ENCODE data around the gene CBX8.
A peak's percentile ranks its signal among the peaks of the same experiment; 100 is the strongest.

The CBX8 gene

DNA sequence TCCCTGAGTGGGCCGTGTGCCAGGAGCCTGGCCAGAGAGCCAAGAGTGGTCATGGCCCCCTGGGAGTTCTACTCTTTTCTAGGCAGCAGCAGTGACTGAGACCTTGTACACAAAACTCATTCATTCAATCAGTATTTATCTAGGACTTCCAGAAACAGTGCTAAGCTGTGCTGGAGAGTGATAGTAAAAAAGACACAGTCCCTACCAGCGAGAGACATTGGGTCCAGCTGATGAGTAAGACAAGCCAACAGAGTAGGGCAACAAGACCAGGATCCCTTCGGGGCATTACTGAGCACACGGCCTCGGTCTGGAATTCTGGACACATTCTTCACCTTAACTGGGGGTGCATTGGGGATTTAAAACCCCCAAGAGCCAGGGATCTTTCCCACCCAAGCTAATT lies 22.2 kb upstream of the CBX8 start:
- H3K9ac ChIP-seq (ENCODE audit: insufficient read length) = no peak overlapping the region
- no peaks in the 10 kb centered on the region for H3K9me3 ChIP-seq (ENCODE audit: low read depth, low read length)
- no peak overlapping the region for H3K4me3 ChIP-seq
- no peak for DNase-seq (ENCODE audit: low read depth, low spot score)
- H3K27ac ChIP-seq = no peak overlapping the region
- TF ChIP-seq FOXP2 (optimal IDR thresholded peaks at IDR 0.05; ENCODE audit: control extremely low read depth, extremely low read length, insufficient read depth) (no peak), POLR2AphosphoS5 (IDR thresholded peaks at IDR 0.05; ENCODE audit: borderline replicate concordance, low read depth, low read length) (no peak), EZH2 (IDR thresholded peaks at IDR 0.05) (no peak)
- H3K36me3 ChIP-seq (ENCODE audit: insufficient read depth, low read length) = no peaks in the 10 kb centered on the region

DNA sequence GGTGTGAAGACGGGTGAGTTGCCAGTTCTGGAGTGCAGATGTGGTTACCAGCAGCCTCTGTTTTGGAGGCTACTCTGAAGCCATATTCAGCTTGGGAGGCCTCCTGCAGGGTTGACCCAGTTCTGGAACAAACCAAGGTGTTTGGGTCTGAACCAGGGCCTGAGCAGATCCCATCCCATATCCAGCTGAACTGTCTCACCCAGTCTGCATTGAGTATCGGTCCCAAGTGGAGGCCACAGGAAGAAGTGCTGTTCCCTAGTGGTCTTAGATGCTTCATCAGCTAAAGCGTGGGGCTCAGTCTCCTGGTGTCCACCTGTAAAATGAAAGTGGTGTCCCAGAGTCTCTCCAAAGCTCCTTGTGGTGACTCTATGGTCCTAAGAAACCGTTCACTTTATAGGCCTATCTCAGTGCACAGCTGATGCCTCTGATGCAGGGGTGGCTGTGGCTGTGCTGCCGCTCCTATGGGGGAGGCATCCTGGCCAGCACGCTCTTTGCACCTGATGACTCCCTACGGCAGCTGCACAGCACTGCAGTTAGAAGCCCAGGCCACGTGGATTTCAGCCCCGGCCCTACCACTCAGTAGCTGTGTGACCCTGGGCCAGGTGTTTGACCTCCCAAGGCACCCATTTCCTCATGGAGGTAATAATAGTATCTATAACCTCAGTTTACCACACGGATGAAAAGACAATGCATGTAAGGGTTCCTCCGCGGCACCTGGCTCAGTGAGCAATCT lies 21.3 kb upstream of the CBX8 start:
- no peaks in the 10 kb centered on the region for H3K9me3 ChIP-seq (ENCODE audit: low read depth, low read length)
- DNase-seq (ENCODE audit: low read depth, low spot score) = no peak
- H3K9ac ChIP-seq (ENCODE audit: insufficient read length) = no peak overlapping the region
- no peak overlapping the region for H3K27ac ChIP-seq
- H3K4me3 ChIP-seq = no peak overlapping the region
- H3K36me3 ChIP-seq (ENCODE audit: insufficient read depth, low read length) = no peaks in the 10 kb centered on the region
- TF ChIP-seq EZH2 (IDR thresholded peaks at IDR 0.05) = no peak
- TF ChIP-seq POLR2AphosphoS5 (IDR thresholded peaks at IDR 0.05; ENCODE audit: borderline replicate concordance, low read depth, low read length) = no peak
- TF ChIP-seq FOXP2 (optimal IDR thresholded peaks at IDR 0.05; ENCODE audit: control extremely low read depth, extremely low read length, insufficient read depth) = no peak

DNA sequence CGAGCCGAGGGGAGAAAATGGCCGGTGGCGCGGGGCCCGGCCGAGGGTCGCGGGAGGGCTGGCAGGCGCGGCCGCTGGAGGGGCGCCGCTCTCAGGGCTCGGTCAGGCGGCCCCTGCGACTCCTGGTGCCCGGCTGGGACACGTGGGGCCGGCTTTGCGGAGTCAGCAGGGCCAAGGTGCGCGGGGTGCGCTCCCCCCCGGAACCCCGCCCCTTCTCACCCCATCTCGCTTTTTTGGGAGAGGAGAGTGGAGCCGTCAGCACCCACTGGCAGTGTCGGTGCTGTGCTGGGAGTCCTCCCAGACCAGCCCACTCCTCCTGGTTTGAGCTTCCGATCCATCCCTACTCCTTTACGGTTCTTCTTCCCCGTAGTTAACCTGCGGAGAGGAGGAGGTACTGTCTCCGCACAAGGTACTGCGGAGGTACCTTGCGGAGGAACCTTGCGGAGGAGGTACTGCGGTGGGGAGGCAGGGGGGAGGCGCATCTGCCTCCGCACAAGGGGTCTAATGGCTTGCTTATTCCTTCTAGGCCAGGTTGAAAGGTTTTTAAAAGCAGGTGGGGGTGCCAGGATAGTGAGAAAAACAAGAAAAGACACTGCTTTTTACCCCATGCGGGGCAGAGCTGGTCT lies 19.1 kb upstream of the CBX8 start:
- TF ChIP-seq EZH2 (IDR thresholded peaks at IDR 0.05) = no peak
- no peak for TF ChIP-seq FOXP2 (optimal IDR thresholded peaks at IDR 0.05; ENCODE audit: control extremely low read depth, extremely low read length, insufficient read depth)
- no peak for TF ChIP-seq POLR2AphosphoS5 (IDR thresholded peaks at IDR 0.05; ENCODE audit: borderline replicate concordance, low read depth, low read length)
- no peak for DNase-seq (ENCODE audit: low read depth, low spot score)
- no peak overlapping the region for H3K9ac ChIP-seq (ENCODE audit: insufficient read length)
- no peak overlapping the region for H3K4me3 ChIP-seq
- no peaks in the 10 kb centered on the region for H3K36me3 ChIP-seq (ENCODE audit: insufficient read depth, low read length)
- no peak overlapping the region for H3K27ac ChIP-seq
- H3K9me3 ChIP-seq (ENCODE audit: low read depth, low read length) = no peaks in the 10 kb centered on the region

DNA sequence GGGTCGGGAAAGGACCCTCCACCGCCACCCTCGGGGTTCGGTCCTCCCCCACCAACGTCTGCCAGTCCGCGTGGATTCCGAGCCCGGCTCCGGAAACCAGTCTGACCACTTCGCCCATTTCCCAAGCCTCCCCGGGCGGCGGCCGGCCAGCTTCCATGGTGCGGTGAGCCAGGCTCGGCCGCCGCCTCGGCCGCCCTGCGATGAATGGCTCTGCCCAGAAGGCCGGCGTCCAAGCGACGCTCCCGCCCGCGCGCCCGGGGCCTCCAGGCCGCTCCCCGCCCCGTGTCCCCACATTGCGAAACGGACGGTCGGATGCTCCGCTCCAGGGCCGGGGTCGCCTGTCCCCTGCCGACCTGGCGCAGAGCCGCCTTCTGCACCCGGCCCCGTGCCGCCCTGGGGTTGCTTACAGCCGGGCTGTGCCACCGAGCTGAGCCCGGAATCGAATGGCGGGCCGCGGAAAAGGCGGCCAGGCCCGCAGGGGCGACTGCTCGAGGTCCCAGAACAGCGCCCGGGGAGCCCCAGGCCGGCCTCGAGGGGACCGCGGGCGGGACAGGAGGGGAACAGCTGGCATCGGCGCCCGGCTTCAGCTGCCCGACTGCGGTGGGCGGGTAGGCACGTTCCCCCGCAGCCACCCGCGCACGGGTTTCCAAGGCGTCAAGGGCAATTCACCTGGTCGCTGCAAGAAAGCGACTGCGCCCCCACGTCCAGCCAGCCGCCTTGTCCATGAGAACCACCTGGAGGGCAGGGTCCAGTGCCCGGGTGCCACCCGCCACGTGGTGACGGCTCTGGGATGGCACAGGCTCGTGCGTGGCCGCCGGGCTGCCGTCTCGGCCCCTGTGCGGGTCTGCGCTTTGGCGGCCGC lies 18.3 kb upstream of the CBX8 start:
- no peak overlapping the region for H3K27ac ChIP-seq
- H3K4me3 ChIP-seq = no peak overlapping the region
- H3K9me3 ChIP-seq (ENCODE audit: low read depth, low read length) = no peaks in the 10 kb centered on the region
- TF ChIP-seq POLR2AphosphoS5 (IDR thresholded peaks at IDR 0.05; ENCODE audit: borderline replicate concordance, low read depth, low read length) (no peak), FOXP2 (optimal IDR thresholded peaks at IDR 0.05; ENCODE audit: control extremely low read depth, extremely low read length, insufficient read depth) (no peak), EZH2 (IDR thresholded peaks at IDR 0.05) (no peak)
- no peak for DNase-seq (ENCODE audit: low read depth, low spot score)
- H3K36me3 ChIP-seq (ENCODE audit: insufficient read depth, low read length) = no peaks in the 10 kb centered on the region
- H3K9ac ChIP-seq (ENCODE audit: insufficient read length) = no peak overlapping the region

DNA sequence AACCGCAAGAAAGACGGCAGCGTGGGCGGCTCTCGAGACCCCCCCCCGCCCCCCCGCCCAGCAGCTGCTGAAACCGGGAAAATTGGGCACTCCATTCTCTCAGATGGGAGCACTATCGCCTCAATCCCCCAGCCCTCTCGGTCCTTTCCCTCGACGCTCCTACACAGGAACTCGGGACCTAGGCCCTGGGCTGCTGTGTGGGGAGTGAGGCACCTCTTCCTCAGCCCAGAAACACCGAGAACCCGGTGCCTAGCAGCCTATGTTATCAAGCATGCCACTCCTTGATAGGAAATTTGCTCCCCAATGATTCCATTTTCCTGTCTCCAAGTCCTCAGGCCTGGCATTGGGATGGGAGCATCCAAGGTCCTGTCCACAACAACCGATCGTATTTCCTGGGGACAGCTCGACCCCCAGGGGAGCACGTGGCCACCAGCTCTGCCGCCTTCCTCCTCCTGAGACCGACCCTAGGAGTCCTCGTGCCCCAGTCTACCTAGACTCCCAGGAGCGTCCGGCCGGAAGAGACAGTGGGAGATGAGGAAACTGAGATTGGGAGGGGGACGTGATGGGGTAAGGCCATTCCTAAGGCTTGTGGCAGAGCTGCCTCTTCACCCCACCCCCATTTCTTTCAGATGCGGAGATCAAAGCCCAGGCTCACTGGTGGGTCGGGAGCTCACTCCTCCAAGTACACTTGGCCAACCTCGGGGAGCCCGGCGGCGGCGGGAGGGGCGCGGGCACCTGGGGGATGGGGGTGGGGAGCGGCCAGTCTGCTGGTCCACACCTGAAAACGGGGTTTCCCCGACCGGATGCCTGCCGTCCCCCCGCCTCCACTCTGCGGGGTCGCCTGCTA lies 17.5 kb upstream of the CBX8 start:
- Histone ChIP-seq H3K9me3 (ENCODE audit: low read depth, low read length) (no peaks in the 10 kb centered on the region), H3K27ac (0 out of 2 replicates have a peak overlapping the region, but pooled peaks have one; percentile 46), H3K9ac (ENCODE audit: insufficient read length) (no peak overlapping the region), H3K4me3 (no peak overlapping the region), H3K36me3 (ENCODE audit: insufficient read depth, low read length) (no peaks in the 10 kb centered on the region)
- DNase-seq (ENCODE audit: low read depth, low spot score) = no peak
- TF ChIP-seq FOXP2 (optimal IDR thresholded peaks at IDR 0.05; ENCODE audit: control extremely low read depth, extremely low read length, insufficient read depth) (no peak), EZH2 (IDR thresholded peaks at IDR 0.05) (no peak), POLR2AphosphoS5 (IDR thresholded peaks at IDR 0.05; ENCODE audit: borderline replicate concordance, low read depth, low read length) (no peak)

DNA sequence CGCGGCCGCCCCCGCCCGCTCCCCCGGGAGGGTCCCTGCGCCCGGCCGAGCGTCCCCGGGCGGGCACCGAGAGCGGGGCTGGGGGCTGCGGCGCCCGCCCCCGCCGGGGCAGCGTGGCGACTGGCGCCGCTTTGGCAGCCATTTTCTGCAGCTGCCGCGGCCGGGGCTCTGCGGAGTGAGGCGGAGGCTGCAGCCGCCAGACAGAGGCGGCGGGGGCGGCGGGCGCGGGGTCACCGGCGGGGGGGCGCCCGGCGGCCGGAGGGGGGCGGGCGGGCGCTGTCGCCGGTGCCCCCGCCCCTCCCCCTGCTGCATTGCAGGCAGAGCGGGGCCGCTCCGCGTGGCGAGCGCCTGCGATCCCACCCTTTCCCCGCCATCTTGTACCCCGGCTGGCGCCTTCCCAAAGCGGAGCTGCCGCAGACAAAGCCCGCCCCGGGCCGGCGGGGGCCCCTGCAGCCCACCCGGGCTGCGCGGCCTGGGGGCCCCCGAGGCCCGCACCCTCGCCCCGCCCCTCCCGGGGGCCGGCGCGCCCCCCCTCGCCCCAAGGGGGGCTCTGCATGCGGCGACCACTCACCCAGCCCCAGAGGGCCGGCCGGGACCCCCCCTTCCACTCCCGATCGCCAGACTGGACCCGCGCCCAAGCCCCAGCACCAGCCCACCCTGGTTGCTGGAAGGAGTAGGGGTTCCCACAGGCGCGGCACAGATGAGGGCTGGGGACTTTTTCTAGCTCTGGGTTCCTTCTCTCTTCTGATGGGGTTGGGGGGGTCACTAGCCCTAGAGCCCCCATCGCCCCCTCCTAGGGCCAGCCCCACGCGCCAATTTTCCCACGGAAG lies 16.6 kb upstream of the CBX8 start:
- H3K9ac ChIP-seq (ENCODE audit: insufficient read length) = peak overlapping the region; percentile 76
- peak overlapping the region; percentile 62; the same call in 1 of the 2 replicates for H3K27ac ChIP-seq
- DNase-seq (ENCODE audit: low read depth, low spot score) = no peak
- no peak for TF ChIP-seq EZH2 (IDR thresholded peaks at IDR 0.05)
- TF ChIP-seq POLR2AphosphoS5 (IDR thresholded peaks at IDR 0.05; ENCODE audit: borderline replicate concordance, low read depth, low read length) = no peak
- no peak for TF ChIP-seq FOXP2 (optimal IDR thresholded peaks at IDR 0.05; ENCODE audit: control extremely low read depth, extremely low read length, insufficient read depth)
- no peaks in the 10 kb centered on the region for H3K9me3 ChIP-seq (ENCODE audit: low read depth, low read length)
- no peaks in the 10 kb centered on the region for H3K36me3 ChIP-seq (ENCODE audit: insufficient read depth, low read length)
- peak overlapping the region; percentile 88 for H3K4me3 ChIP-seq

All from SK-N-MC (cell line).